DLD1 (cell line): Measurements from ENCODE around the gene SAXO1.

ENCODE experiments used
- in situ Hi-C: cut with HindIII; loops from 2 replicates; pipeline ENCODE4 v1.10.0; 2017; ENCODE audit warnings: low sequenced_read_pairs

The SAXO1 gene

DNA sequence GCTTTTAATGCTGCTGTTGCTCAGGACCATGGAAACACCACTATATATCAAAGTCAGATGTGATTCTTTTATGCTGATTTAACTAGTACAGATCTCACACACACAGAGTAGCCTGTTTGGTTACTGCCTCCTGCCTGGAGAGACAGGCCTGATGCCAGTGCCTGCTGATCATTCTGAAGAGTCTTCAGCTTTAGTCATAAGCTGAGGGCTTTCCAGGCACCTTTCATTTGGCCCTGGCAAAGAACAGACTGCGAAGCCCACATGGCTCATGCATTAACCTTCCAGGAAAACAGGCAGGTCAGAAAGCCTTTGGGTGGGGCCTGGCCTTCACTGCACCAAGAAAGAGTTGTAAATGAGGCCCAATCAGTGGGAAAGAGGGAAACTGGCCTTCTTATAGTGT is 144.7 kb downstream of the SAXO1 start:
- in situ Hi-C loops = no loop called here

DNA sequence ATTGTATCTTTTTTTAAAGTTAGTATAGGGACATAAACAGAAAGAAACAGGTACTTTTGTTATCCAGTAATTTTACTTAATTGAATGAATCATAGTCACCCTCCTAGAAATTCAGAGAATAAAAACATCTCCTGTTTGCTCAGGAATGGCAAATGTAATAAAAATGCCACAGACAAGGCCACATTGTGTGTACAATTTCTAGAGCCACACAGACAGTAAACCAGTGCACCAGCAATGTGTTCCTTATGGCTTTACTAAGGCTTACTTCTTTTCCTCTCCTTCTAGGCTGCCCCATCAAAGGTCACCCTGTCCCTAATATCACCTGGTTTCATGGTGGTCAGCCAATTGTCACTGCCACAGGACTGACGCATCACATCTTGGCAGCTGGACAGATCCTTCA is 145.5 kb downstream of the SAXO1 start:
- in situ Hi-C loops = no loop called here

DNA sequence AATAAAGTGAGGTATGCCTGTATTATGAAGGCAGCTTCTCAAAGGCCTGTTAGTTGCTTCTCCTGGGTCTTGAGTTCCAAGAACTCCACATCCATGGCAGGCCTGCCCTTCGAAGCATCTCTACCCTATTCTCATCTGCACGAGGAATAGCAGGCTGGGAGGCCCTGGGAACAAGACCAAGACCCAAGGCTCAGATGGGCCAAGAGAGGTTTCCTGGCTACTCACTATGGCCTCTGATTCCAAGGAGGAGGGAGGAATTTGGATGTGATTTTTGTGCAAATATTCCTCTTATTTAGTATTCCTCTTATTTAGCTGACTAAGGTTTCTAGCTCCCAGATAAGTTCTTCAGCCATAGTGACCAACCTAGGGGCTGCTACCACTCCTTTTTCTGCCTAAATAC is 151.3 kb downstream of the SAXO1 start:
- in situ Hi-C loops = no loop called here

DNA sequence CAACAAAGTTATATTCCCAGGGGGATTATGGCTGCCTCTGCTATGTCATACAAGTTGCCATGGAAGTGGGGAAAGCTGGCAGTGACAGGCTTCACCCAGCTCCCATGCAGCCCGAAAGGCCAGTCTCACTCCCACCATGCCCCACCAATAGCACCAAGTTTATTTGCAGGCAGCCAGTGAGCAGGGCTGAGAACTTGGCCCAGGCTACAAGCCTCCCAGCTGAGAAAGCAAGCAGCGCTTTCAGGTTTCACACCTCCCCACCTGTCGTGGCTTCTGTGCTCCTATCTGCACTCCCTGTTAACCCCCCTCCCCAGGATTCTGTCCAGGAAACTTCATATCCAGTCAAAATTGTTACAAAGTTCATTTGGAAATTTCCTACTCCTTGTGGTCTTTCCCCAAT is 155.0 kb downstream of the SAXO1 start:
- in situ Hi-C loops = no loop called here
